DND-41 (cell line): ENCODE data around the gene PIM2.

Experiments
- ATAC-seq: fragments of 200-7000 bp; cut with Tn5 transposase; 3 replicates; pipeline ENCODE4 v1.9.1; 2021; ENCODE audit warnings: low read depth; ENCODE audit not compliant: insufficient read depth
- DNase-seq: peaks from one replicate; pipeline ENCODE4 v3.0.0-alpha.2; 2020
- H2AFZ ChIP-seq: 2 replicates; pipeline ENCODE4 v1.6.0; 2012; ENCODE audit warnings: low read depth, low read length
- H3K27ac ChIP-seq: 2 replicates; pipeline ENCODE4 v1.5.1; 2012; ENCODE audit warnings: low read length, inconsistent platforms
- H3K27me3 ChIP-seq: fragments of 200-600 bp; sonication (generic); 2 replicates; pipeline ENCODE4 v1.6.0; 2012; ENCODE audit warnings: low read length, mild to moderate bottlenecking, inconsistent platforms; ENCODE audit not compliant: insufficient read depth, poor library complexity
- H3K36me3 ChIP-seq: 2 replicates; pipeline ENCODE4 v1.5.1; 2012; ENCODE audit warnings: low read length, inconsistent platforms; ENCODE audit not compliant: insufficient read depth
- H3K4me1 ChIP-seq: 2 replicates; pipeline ENCODE4 v1.5.1; 2012; ENCODE audit warnings: mild to moderate bottlenecking, low read length; ENCODE audit not compliant: insufficient read depth
- H3K4me2 ChIP-seq: 2 replicates; pipeline ENCODE4 v1.6.0; 2012; ENCODE audit warnings: mild to moderate bottlenecking, moderate library complexity, low read length, inconsistent platforms; ENCODE audit not compliant: insufficient read depth
- H3K4me3 ChIP-seq, 2 experiments: fragments of 200-600 bp in 1 of 2; shearing (Covaris generic) in 1 of 2; 2 replicates each; pipeline ENCODE4 v1.5.1; 2012 to 2016; ENCODE audit warnings: inconsistent platforms in 2 of 2, low read length in 2 of 2, mild to moderate bottlenecking in 2 of 2, low read depth in 1 of 2, moderate library complexity in 1 of 2
- H3K79me2 ChIP-seq: 2 replicates; pipeline ENCODE4 v1.6.0; 2012; ENCODE audit warnings: low read length, inconsistent platforms; ENCODE audit not compliant: insufficient read depth
- H3K9ac ChIP-seq: 2 replicates; pipeline ENCODE4 v1.6.0; 2012; ENCODE audit warnings: low read depth, mild to moderate bottlenecking, inconsistent platforms, low read length, moderate library complexity
- H3K9me3 ChIP-seq: 2 replicates; pipeline ENCODE4 v1.5.1; 2012; ENCODE audit warnings: low read length, moderate library complexity, mild to moderate bottlenecking, inconsistent platforms; ENCODE audit not compliant: insufficient read depth, severe bottlenecking
- H4K20me1 ChIP-seq: 2 replicates; pipeline ENCODE4 v1.6.0; 2012; ENCODE audit warnings: low read length; ENCODE audit not compliant: insufficient read depth
- EZH2 ChIP-seq: IDR thresholded peaks from 3 replicates; pipeline ENCODE4 v1.6.1; 2012; ENCODE audit warnings: borderline replicate concordance, low read depth, mild to moderate bottlenecking, moderate library complexity, low read length, inconsistent platforms; ENCODE audit not compliant: severe bottlenecking
- TF ChIP-seq, protein P1 (sequence below): IDR thresholded peaks from 2 replicates; pipeline ENCODE4 v1.5.1; 2012; ENCODE audit warnings: borderline replicate concordance, low read length, moderate library complexity, mild to moderate bottlenecking; ENCODE audit not compliant: poor library complexity, severe bottlenecking; ENCODE audit errors: extremely low read depth

PIM2 gene

DNA sequence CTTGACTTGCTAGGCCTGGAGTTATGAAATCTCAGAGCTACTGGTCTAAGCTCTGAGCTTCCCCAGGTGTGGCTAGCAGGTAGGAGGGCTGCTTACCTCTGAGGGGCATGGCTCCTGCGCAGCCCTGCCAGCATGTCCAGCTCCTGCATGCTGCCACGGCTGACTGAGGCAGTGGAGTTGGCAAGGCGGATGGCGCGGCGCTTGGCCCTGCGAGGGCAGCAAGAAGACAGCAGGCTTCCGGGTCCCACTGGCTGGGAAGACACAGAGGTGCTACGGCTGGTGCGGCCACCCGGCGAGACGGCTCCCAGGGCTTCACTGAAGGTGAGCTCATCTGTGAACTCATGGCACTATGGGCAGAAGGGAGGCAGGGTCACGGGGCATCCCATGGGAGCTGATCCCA, 47.1 kb upstream of the PIM2 start:
- H3K36me3 ChIP-seq, result no peaks in the 10 kb centered on the region
- ATAC-seq (no peak), DNase-seq (no peak)
- H3K4me1 ChIP-seq, result no peaks in the 10 kb centered on the region
- no peaks in the 10 kb centered on the region for H3K27me3 ChIP-seq
- H3K9ac ChIP-seq, result no peak overlapping the region
- no peaks in the 10 kb centered on the region for H3K79me2 ChIP-seq
- no peaks in the 10 kb centered on the region for H3K9me3 ChIP-seq
- no peak overlapping the region for H3K27ac ChIP-seq
- no peak overlapping the region for H3K4me3 ChIP-seq
- H3K4me2 ChIP-seq, result no peak overlapping the region
- no peak overlapping the region for H2AFZ ChIP-seq
- no peak for TF ChIP-seq EZH2
- TF ChIP-seq, protein P1, sequence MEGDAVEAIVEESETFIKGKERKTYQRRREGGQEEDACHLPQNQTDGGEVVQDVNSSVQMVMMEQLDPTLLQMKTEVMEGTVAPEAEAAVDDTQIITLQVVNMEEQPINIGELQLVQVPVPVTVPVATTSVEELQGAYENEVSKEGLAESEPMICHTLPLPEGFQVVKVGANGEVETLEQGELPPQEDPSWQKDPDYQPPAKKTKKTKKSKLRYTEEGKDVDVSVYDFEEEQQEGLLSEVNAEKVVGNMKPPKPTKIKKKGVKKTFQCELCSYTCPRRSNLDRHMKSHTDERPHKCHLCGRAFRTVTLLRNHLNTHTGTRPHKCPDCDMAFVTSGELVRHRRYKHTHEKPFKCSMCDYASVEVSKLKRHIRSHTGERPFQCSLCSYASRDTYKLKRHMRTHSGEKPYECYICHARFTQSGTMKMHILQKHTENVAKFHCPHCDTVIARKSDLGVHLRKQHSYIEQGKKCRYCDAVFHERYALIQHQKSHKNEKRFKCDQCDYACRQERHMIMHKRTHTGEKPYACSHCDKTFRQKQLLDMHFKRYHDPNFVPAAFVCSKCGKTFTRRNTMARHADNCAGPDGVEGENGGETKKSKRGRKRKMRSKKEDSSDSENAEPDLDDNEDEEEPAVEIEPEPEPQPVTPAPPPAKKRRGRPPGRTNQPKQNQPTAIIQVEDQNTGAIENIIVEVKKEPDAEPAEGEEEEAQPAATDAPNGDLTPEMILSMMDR, result no peak
- no peaks in the 10 kb centered on the region for H4K20me1 ChIP-seq

DNA sequence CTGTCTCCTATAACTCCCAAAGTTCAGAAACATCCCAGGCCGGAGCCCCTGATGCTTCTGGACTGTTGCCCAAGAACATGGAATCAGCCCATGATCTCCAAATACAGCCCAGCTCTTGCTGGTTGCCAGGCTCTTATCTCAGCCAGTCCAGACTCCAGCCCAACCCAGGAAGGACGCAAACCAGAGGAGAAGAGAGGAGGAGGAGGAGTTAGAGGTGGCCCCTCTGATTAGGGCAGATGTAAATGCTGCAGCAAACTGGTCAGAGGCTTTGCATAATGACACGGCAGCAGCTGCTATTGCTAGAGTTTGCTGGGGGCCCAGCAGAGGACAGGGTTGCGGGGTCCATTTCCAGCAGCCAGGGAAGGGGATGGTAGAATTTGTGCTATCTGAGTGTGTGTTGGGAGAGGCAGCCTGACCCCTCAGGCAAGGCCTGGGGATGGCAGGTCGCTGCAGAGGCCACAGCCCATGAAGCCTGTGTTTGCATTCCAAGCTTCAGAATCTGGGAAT, 42.8 kb upstream of the PIM2 start:
- no peak overlapping the region for H2AFZ ChIP-seq
- peaks cover 6% of the 10 kb centered on the region for H3K79me2 ChIP-seq
- H4K20me1 ChIP-seq, result peaks cover 3% of the 10 kb centered on the region; the same call in 1 of the 2 replicates
- no peaks in the 10 kb centered on the region for H3K9me3 ChIP-seq
- H3K27me3 ChIP-seq, result no peaks in the 10 kb centered on the region
- TF ChIP-seq, protein P1, result no peak
- no peak for ATAC-seq
- H3K4me3 ChIP-seq, result no peak overlapping the region
- no peak overlapping the region for H3K4me2 ChIP-seq
- peaks cover 11% of the 10 kb centered on the region for H3K4me1 ChIP-seq
- no peak overlapping the region for H3K27ac ChIP-seq
- no peak overlapping the region for H3K9ac ChIP-seq
- no peaks in the 10 kb centered on the region; the same call in 1 of the 2 replicates for H3K36me3 ChIP-seq
- DNase-seq, result no peak

DNA sequence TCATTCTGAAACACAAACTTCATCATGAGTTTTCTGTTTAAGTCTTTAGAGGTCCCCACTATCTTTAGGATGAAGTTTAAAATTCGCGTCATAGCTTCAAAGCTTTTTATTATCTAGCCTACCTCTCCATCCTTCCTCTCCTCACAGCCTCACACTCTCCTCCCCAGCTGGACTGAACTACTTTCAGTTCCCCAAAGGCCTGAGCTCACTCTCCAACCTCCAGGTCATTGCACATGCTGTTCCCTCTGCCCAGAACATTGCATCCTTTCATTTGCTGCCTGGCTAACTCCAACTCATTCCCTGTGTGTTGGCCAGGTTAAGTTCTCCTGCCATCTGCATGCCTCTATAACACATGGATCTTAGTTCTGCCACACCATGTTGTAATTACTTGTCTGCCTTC, 41.5 kb upstream of the PIM2 start:
- DNase-seq, result no peak
- TF ChIP-seq EZH2, result no peak
- TF ChIP-seq, protein P1, result no peak
- no peak overlapping the region for H3K9ac ChIP-seq
- H3K27ac ChIP-seq, result no peak overlapping the region
- ATAC-seq, result no peak
- no peak overlapping the region for H3K4me3 ChIP-seq
- H3K36me3 ChIP-seq, result peaks cover 11% of the 10 kb centered on the region
- no peaks in the 10 kb centered on the region for H3K27me3 ChIP-seq
- no peak overlapping the region for H2AFZ ChIP-seq
- H4K20me1 ChIP-seq, result peaks cover 16% of the 10 kb centered on the region
- no peaks in the 10 kb centered on the region for H3K9me3 ChIP-seq
- H3K4me1 ChIP-seq, result peaks cover 25% of the 10 kb centered on the region
- peaks cover 19% of the 10 kb centered on the region for H3K79me2 ChIP-seq
- no peak overlapping the region for H3K4me2 ChIP-seq
